IMR-90 (cell line): ENCODE data around the gene MCF2L2. TPM values are rescaled to one million over a fixed set of nuclear protein-coding genes. Genes with fewer than 3 reads are reported as not detected.

Experiments
- ATAC-seq: fragments of 200-7000 bp; cut with Tn5 transposase; 2 replicates; pipeline ENCODE4 v1.9.1; 2020; ENCODE audit warnings: low read depth, mild to moderate bottlenecking, moderate library complexity
- BruUV-seq: library from RNA; stranded (reverse); fragments of 400-500 nt; replicated peaks from 2 replicates; lab custom pipeline; 2021; lab: Mats Ljungman, UMichigan
- CTCF ChIA-PET: fragments of 300-600 bp; formaldehyde crosslinking; extraction: SDS; loops from one replicate; lab custom pipeline; 2021; ENCODE audit warnings: antibody characterized with exemption; lab: Yijun Ruan, JAX
- POLR2A ChIA-PET: fragments of 300-600 bp; sonication (Branson Sonifier 250); formaldehyde crosslinking; loops from one replicate; lab custom pipeline; 2022; ENCODE audit warnings: antibody characterized with exemption; ENCODE audit not compliant: unreplicated experiment; lab: Charles Lee
- DNase-seq: peaks from one replicate; pipeline ENCODE4 v3.0.0; 2013
- H2AFZ ChIP-seq: replicated peaks from 2 replicates; pipeline ENCODE3; 2013; ENCODE audit warnings: low read length, mild to moderate bottlenecking; ENCODE audit not compliant: poor library complexity
- H2AK5ac ChIP-seq: 2 replicates; pipeline ENCODE4 v1.6.1; 2013; ENCODE audit warnings: low read depth, low read length, inconsistent platforms
- H2AK9ac ChIP-seq: replicated peaks from 2 replicates; pipeline ENCODE3; 2013; ENCODE audit warnings: mild to moderate bottlenecking, low read depth, low read length, moderate library complexity; ENCODE audit not compliant: poor library complexity
- H2BK120ac ChIP-seq: 2 replicates; pipeline ENCODE4 v1.6.1; 2013; ENCODE audit warnings: low read depth, low read length, inconsistent platforms
- H2BK15ac ChIP-seq: 3 replicates; pipeline ENCODE4 v1.6.1; 2013; ENCODE audit warnings: low read depth, low read length, inconsistent platforms
- H2BK20ac ChIP-seq: 2 replicates; pipeline ENCODE4 v1.6.1; 2013; ENCODE audit warnings: low read depth, mild to moderate bottlenecking, inconsistent platforms, low read length, moderate library complexity
- H2BK5ac ChIP-seq: 2 replicates; pipeline ENCODE4 v1.6.1; 2013; ENCODE audit warnings: mild to moderate bottlenecking, low read depth, low read length, inconsistent platforms; ENCODE audit not compliant: poor library complexity, severe bottlenecking
- H3K14ac ChIP-seq: replicated peaks from 2 replicates; pipeline ENCODE4 v1.6.1; 2013; ENCODE audit warnings: low read depth, low read length, inconsistent platforms
- H3K18ac ChIP-seq: 2 replicates; pipeline ENCODE4 v1.6.1; 2013; ENCODE audit warnings: low read depth, low read length, control low read depth
- H3K23ac ChIP-seq: 2 replicates; pipeline ENCODE4 v1.6.1; 2013; ENCODE audit warnings: low read depth, low read length, inconsistent platforms
- H3K27ac ChIP-seq: 2 replicates; pipeline ENCODE4 v1.5.1; 2013; ENCODE audit warnings: mild to moderate bottlenecking, control low read depth, low read length; ENCODE audit not compliant: insufficient read depth
- H3K27me3 ChIP-seq: 2 replicates; pipeline ENCODE4 v1.6.1; 2013; ENCODE audit warnings: low read length; ENCODE audit not compliant: control insufficient read depth, insufficient read depth
- H3K36me3 ChIP-seq: 2 replicates; pipeline ENCODE4 v1.6.1; 2013; ENCODE audit warnings: low read length, mixed read lengths; ENCODE audit not compliant: control insufficient read depth, insufficient read depth
- H3K4ac ChIP-seq: 2 replicates; pipeline ENCODE4 v1.6.1; 2013; ENCODE audit warnings: low read depth, low read length, inconsistent platforms
- H3K4me1 ChIP-seq: 2 replicates; pipeline ENCODE4 v1.6.1; 2013; ENCODE audit warnings: low read length, mixed read lengths; ENCODE audit not compliant: control insufficient read depth, insufficient read depth
- H3K4me2 ChIP-seq: 2 replicates; pipeline ENCODE4 v1.6.1; 2013; ENCODE audit warnings: low read depth, mild to moderate bottlenecking, control low read depth, low read length, moderate library complexity
- H3K4me3 ChIP-seq: 2 replicates; pipeline ENCODE4 v1.5.1; 2013; ENCODE audit warnings: low read depth, mild to moderate bottlenecking, control low read depth, low read length, moderate library complexity; ENCODE audit not compliant: insufficient read depth
- H3K56ac ChIP-seq: 2 replicates; pipeline ENCODE4 v1.6.1; 2013; ENCODE audit warnings: low read length, inconsistent platforms; ENCODE audit not compliant: insufficient read depth; ENCODE audit errors: extremely low read depth
- H3K79me1 ChIP-seq, 2 experiments: 2 replicates each; pipeline ENCODE4 v1.6.1; 2013; ENCODE audit warnings: low read length in 2 of 2, inconsistent platforms in 1 of 2, low read depth in 1 of 2
- H3K9ac ChIP-seq: 2 replicates; pipeline ENCODE4 v1.6.1; 2013; ENCODE audit warnings: low read depth, low read length, control low read depth
- H3K9me1 ChIP-seq: 2 replicates; pipeline ENCODE4 v1.6.1; 2013; ENCODE audit warnings: low read length, inconsistent platforms; ENCODE audit not compliant: insufficient read depth
- H3K9me3 ChIP-seq: 2 replicates; pipeline ENCODE4 v1.6.1; 2013; ENCODE audit warnings: low read length; ENCODE audit not compliant: control insufficient read depth, insufficient read depth
- H4K20me1 ChIP-seq: 2 replicates; pipeline ENCODE4 v1.6.1; 2013; ENCODE audit warnings: low read length, inconsistent platforms; ENCODE audit not compliant: insufficient read depth
- H4K5ac ChIP-seq: 2 replicates; pipeline ENCODE4 v1.6.1; 2013; ENCODE audit warnings: mild to moderate bottlenecking, low read depth, low read length, control low read depth
- H4K8ac ChIP-seq, 2 experiments: 2 replicates each; pipeline ENCODE4 v1.6.1; 2013; ENCODE audit warnings: low read depth in 2 of 2, low read length in 2 of 2, control low read depth in 1 of 2, inconsistent platforms in 1 of 2
- H4K91ac ChIP-seq: 2 replicates; pipeline ENCODE4 v1.6.1; 2013; ENCODE audit warnings: low read depth, low read length, inconsistent platforms; ENCODE audit not compliant: insufficient read depth
- NFE2L2 ChIP-seq: fragments of 150-350 bp; IDR thresholded peaks from 2 replicates; pipeline ENCODE4 v1.6.1; 2016; ENCODE audit warnings: low read depth, mild to moderate bottlenecking, low read length
- RFX5 ChIP-seq: IDR thresholded peaks from 2 replicates; pipeline ENCODE4 v1.8.0; 2012; ENCODE audit warnings: low read depth, mild to moderate bottlenecking, low read length, moderate library complexity
- WGBS, 2 experiments: methylation state at CpG; one replicate each; pipeline versions ENCODE4 v1.1.5 to v1.1.7; 2013; ENCODE audit warnings: missing lambda C conversion rate in 2 of 2; ENCODE audit not compliant: insufficient read length in 1 of 2; ENCODE audit errors: extremely low coverage in 2 of 2; 5-methylcytosine and 5-hydroxymethylcytosine counted together
- dilution Hi-C: fragments of 300-500 bp; cut with HindIII; formaldehyde crosslinking; loops from one replicate; pipeline ENCODE4 v1.14.3; 2018; ENCODE audit warnings: low sequenced_read_pairs; ENCODE audit not compliant: unreplicated experiment
- in situ Hi-C: fragments of 300-500 bp; cut with MboI; formaldehyde crosslinking; loops from 3 replicates; pipeline ENCODE4 v1.14.3; 2019; ENCODE audit warnings: low sequenced_read_pairs, inconsistent platforms, mixed read lengths
- intact Hi-C: fragments of 100-400 bp; cut with micrococcal nuclease; formaldehyde crosslinking; loops from 2 replicates; pipeline ENCODE4 v1.10.0; 2022
- microRNA-seq, 2 experiments: library from miRNA; stranded (forward) in 1 of 2; unstranded in 1 of 2; fragments of 10-50 nt in 1 of 2; fragments of <30 nt in 1 of 2; gene quantifications in 1 of 2; microRNA quantifications in 1 of 2; one replicate each; pipeline versions ENCODE3 to v1.1.0; 2013 to 2020; ENCODE audit not compliant: insufficient read depth in 1 of 2, insufficient read length in 1 of 2, unreplicated experiment in 1 of 2
- polyA plus RNA-seq, 3 experiments: library from polyadenylated mRNA; depleted of rRNA; stranded (reverse); fragments of >200 nt; gene quantifications; 2 replicates each; pipeline ENCODE4 v1.2.3, GENCODE V29; 2012; ENCODE audit warnings: low replicate concordance in 1 of 3
- small RNA-seq, 5 experiments: library from RNA; depleted of rRNA; stranded (forward); fragments of <200 nt; gene quantifications; one replicate each; pipeline ENCODE3, GENCODE V24; 2012
- total RNA-seq: library from RNA; depleted of rRNA; stranded (reverse); fragments of >200 nt; gene quantifications from 2 replicates; pipeline ENCODE4 v1.2.3, GENCODE V29; 2012; rRNA removed

MCF2L2 gene
- total and polyA plus RNA-seq, 2 of the 4 experiments (the other 2 are of a cell fraction), result under 0.01 TPM; not detected in 1

GRCh38 chr3:183128709-183129108 is 299.7 kb downstream of the MCF2L2 start:
- in situ Hi-C loops, result loop anchor here (5.0 kb wide), 1 partner anchor 259 kb away; no protein-coding TSS in a partner anchor
- no peak overlapping the region for H3K4ac ChIP-seq
- H3K56ac ChIP-seq, result no peak overlapping the region
- no peak overlapping the region for H4K8ac ChIP-seq
- ATAC-seq (no peak), DNase-seq (no peak)
- no peak overlapping the region for H3K4me2 ChIP-seq
- H4K91ac ChIP-seq, result no peak overlapping the region
- BruUV-seq, result no TSS peak
- H3K36me3 ChIP-seq, result no peaks in the 10 kb centered on the region
- H3K9me1 ChIP-seq, result peaks cover 3% of the 10 kb centered on the region; the same call in 1 of the 2 replicates
- H3K4me1 ChIP-seq, result peaks cover 7% of the 10 kb centered on the region
- no peak overlapping the region for H2BK15ac ChIP-seq
- no peak overlapping the region for H2AK5ac ChIP-seq
- TF ChIP-seq RFX5 (no peak), NFE2L2 (no peak)
- H3K9ac ChIP-seq, result no peak overlapping the region
- H4K20me1 ChIP-seq, result no peaks in the 10 kb centered on the region
- no peak overlapping the region for H3K18ac ChIP-seq
- H2AK9ac ChIP-seq, result no peak overlapping the region
- no CpG with 5 or more reads among the region's 3 CpGs for WGBS, 2 experiments
- peaks cover 4% of the 10 kb centered on the region for H3K9me3 ChIP-seq
- no peak overlapping the region for H2BK20ac ChIP-seq
- no peak overlapping the region for H2BK5ac ChIP-seq
- intact Hi-C loops, result loop anchor here (10.0 kb wide), 1 partner anchor 756 kb away; the partner anchor contains the start of gene PARL
- no peak overlapping the region for H4K5ac ChIP-seq
- no peaks in the 10 kb centered on the region for H3K79me1 ChIP-seq
- no peak overlapping the region for H2BK120ac ChIP-seq
- no peak overlapping the region for H3K14ac ChIP-seq
- no peak overlapping the region for H3K23ac ChIP-seq
- ChIA-PET CTCF (interaction anchor here (1.0 kb wide), 1 partner anchor 254 kb away, joined by 4 read pairs; no protein-coding TSS in a partner anchor), POLR2A (no interaction called here)
- no peak overlapping the region for H2AFZ ChIP-seq
- dilution Hi-C loops, result no loop called here
- no peak overlapping the region for H3K4me3 ChIP-seq
- peaks cover 3% of the 10 kb centered on the region; the same call in 1 of the 2 replicates for H3K27me3 ChIP-seq
- no peak overlapping the region for H3K27ac ChIP-seq

Small RNAs within 50 kb of the gene (microRNA-seq; reads per million reads assigned to microRNA genes)
- gene RF00092 (ENCODE audit: insufficient read depth, insufficient read length), result not detected
- gene RF00394 (ENCODE audit: insufficient read depth, insufficient read length), result not detected
- not detected for gene RF01241 (ENCODE audit: insufficient read depth, insufficient read length)
- not detected for gene RNA5SP151 (ENCODE audit: insufficient read depth, insufficient read length)
- not detected for gene SNORA63D (ENCODE audit: insufficient read depth, insufficient read length)

Small RNAs within 50 kb of the gene (small RNA-seq; reads per million reads assigned to genes)
- gene RF00092 (0 reads per million in 5 experiments), gene RF00394 (0 reads per million in 5 experiments), gene RF01241 (0 reads per million in 5 experiments), gene RNA5SP151 (0 reads per million in 5 experiments), gene SNORA63D (0 to 2.6 (median 0.93) reads per million in 5 experiments)

Other genes starting within 250 kb of the MCF2L2 start
- 3.4 and 4.4 TPM in 2 replicates for gene B3GNT5, start 175.4 kb downstream of the MCF2L2 start, total RNA-seq
- 1.4 and 1.6 TPM in 2 replicates for gene B3GNT5, start 175.4 kb downstream of the MCF2L2 start, polyA plus RNA-seq (2012; rRNA removed)
- gene KLHL6, start 127.1 kb upstream of the MCF2L2 start, total RNA-seq, result not detected in 2 replicates
- not detected in 2 replicates for gene KLHL6, start 127.1 kb upstream of the MCF2L2 start, polyA plus RNA-seq (2012; rRNA removed)
- gene KLHL24, start 207.0 kb upstream of the MCF2L2 start, total RNA-seq, result 25.6 and 28.3 TPM in 2 replicates
- gene KLHL24, start 207.0 kb upstream of the MCF2L2 start, polyA plus RNA-seq (2012; rRNA removed), result 3.3 and 5.7 TPM in 2 replicates